GM21786 (cell line): ENCODE data around the gene PDSS2.
"Not testable (repeated sequence)": the region's sequence is repeated elsewhere in the genome, so short reads cannot be mapped to it uniquely, and the experiment has no call there.

Experiments used
- ATAC-seq: cut with Tn5 transposase; IDR thresholded peaks from one replicate; pipeline ENCODE4 v1.9.1; 2021; ENCODE audit not compliant: unreplicated experiment

The PDSS2 gene

GRCh38 chr6:107329063-107329860, 130.1 kb downstream of the PDSS2 start:
- ATAC-seq = no peak

- ATAC-seq = no peak
Measured at GRCh38 chr6:107328081-107328480, 131.3 kb downstream of the PDSS2 start.

- ATAC-seq = no peak
Measured at GRCh38 chr6:107323133-107323785, 136.1 kb downstream of the PDSS2 start.

GRCh38 chr6:107321793-107322192, 137.6 kb downstream of the PDSS2 start:
- no peak for ATAC-seq

- no peak for ATAC-seq
Measured at GRCh38 chr6:107319906-107320530, 139.3 kb downstream of the PDSS2 start.

GRCh38 chr6:107318100-107318736, 141.1 kb downstream of the PDSS2 start:
- ATAC-seq = peak; percentile 78

GRCh38 chr6:107315114-107315513, 144.2 kb downstream of the PDSS2 start:
- ATAC-seq = no peak

- ATAC-seq = no peak
Measured at GRCh38 chr6:107314531-107314939, 144.8 kb downstream of the PDSS2 start.

GRCh38 chr6:107313776-107314175, 145.6 kb downstream of the PDSS2 start:
- no peak for ATAC-seq

- no peak for ATAC-seq
Measured at GRCh38 chr6:107310362-107310761, 149.0 kb downstream of the PDSS2 start.

- ATAC-seq = no peak
Measured at GRCh38 chr6:107308677-107309076, 150.7 kb downstream of the PDSS2 start.

GRCh38 chr6:107305994-107306393, 153.4 kb downstream of the PDSS2 start:
- ATAC-seq = not testable (repeated sequence)

- ATAC-seq = no peak
Measured at GRCh38 chr6:107305391-107305790, 154.0 kb downstream of the PDSS2 start.

GRCh38 chr6:107304421-107305025, 154.8 kb downstream of the PDSS2 start:
- ATAC-seq = no peak

- no peak for ATAC-seq
Measured at GRCh38 chr6:107293350-107293749, 166.0 kb downstream of the PDSS2 start.

GRCh38 chr6:107292715-107293271, 166.6 kb downstream of the PDSS2 start:
- ATAC-seq = no peak

GRCh38 chr6:107290491-107290890, 168.9 kb downstream of the PDSS2 start:
- no peak for ATAC-seq

- not testable (repeated sequence) for ATAC-seq
Measured at GRCh38 chr6:107289258-107289657, 170.1 kb downstream of the PDSS2 start.

- ATAC-seq = not testable (repeated sequence)
Measured at GRCh38 chr6:107285683-107286082, 173.7 kb downstream of the PDSS2 start.

- no peak for ATAC-seq
Measured at GRCh38 chr6:107284805-107285204, 174.6 kb downstream of the PDSS2 start.

GRCh38 chr6:107280791-107281190, 178.6 kb downstream of the PDSS2 start:
- no peak for ATAC-seq
